OCI-LY1 (cell line): ENCODE data around the gene ELOF1.

Experiments
- CTCF ChIP-seq: fragments of 200-600 bp; sonication (generic), shearing (Covaris generic); IDR thresholded peaks from 2 replicates; pipeline ENCODE4 v1.5.1; 2017; ENCODE audit warnings: mild to moderate bottlenecking, antibody characterized with exemption, low read length, moderate library complexity, mixed read lengths
- EZH2 ChIP-seq: fragments of 200-600 bp; sonication (generic), shearing (Covaris generic); IDR thresholded peaks from 2 replicates; pipeline ENCODE4 v1.8.0; 2017; ENCODE audit warnings: borderline replicate concordance, mixed run types, mild to moderate bottlenecking, antibody characterized with exemption, low read length, moderate library complexity, mixed read lengths

GRCh38 chr19:11504502-11505031, 54.5 kb downstream of the ELOF1 start:
- TF ChIP-seq EZH2 (no peak), CTCF (no peak)
